Activated CD8-positive, alpha-beta T cell treated with anti-CD3 and anti-CD28 coated beads for 36 hours (primary cell): ENCODE measurements around the gene CFAP221. TPM values are rescaled to one million over a fixed set of nuclear protein-coding genes. Genes with fewer than 3 reads are reported as not detected.
A peak's percentile ranks its signal among the peaks of the same experiment; 100 is the strongest.

ENCODE experiments used
- ATAC-seq: fragments of 200-7000 bp; cut with Tn5 transposase; one replicate; pipeline ENCODE4 v1.10.0; 2021; ENCODE audit warnings: mild to moderate bottlenecking, moderate library complexity
- CTCF ChIA-PET: fragments of 350-600 bp; sonication (Branson Sonifier 250); formaldehyde crosslinking; loops from one replicate; lab custom pipeline; 2021; ENCODE audit warnings: antibody characterized with exemption; lab: Charles Lee
- POLR2A ChIA-PET: fragments of 350-600 bp; sonication (Branson Sonifier 250); formaldehyde crosslinking; loops from one replicate; lab custom pipeline; 2021; ENCODE audit warnings: antibody characterized with exemption; lab: Charles Lee
- DNase-seq: peaks from one replicate; pipeline ENCODE4 v3.0.0-alpha.2; 2020
- H3K27ac Mint-ChIP-seq: one replicate; pipeline ENCODE4 v1.8.0; 2021; ENCODE audit warnings: mild to moderate bottlenecking, mixed read lengths
- H3K27me3 Mint-ChIP-seq: one replicate; pipeline ENCODE4 v1.8.0; 2021; ENCODE audit warnings: mixed read lengths
- H3K36me3 Mint-ChIP-seq: one replicate; pipeline ENCODE4 v1.8.0; 2021; ENCODE audit warnings: low read depth, mixed read lengths
- H3K4me1 Mint-ChIP-seq: one replicate; pipeline ENCODE4 v1.8.0; 2021; ENCODE audit warnings: low read depth, mixed read lengths
- H3K4me3 Mint-ChIP-seq: one replicate; pipeline ENCODE4 v1.8.0; 2021; ENCODE audit warnings: mild to moderate bottlenecking, moderate library complexity, mixed read lengths
- H3K9me3 Mint-ChIP-seq: one replicate; pipeline ENCODE4 v1.8.0; 2021; ENCODE audit warnings: mixed read lengths
- CTCF ChIP-seq: fragments of 200-600 bp; IDR thresholded peaks from one replicate; pipeline ENCODE4 v1.8.0; 2022; ENCODE audit warnings: antibody characterized with exemption, mild to moderate bottlenecking
- intact Hi-C: fragments of 100-400 bp; cut with micrococcal nuclease; formaldehyde crosslinking; loops from one replicate; pipeline ENCODE4 v1.10.0; 2022
- total RNA-seq, 2 experiments: library from RNA; stranded (reverse); gene quantifications; one replicate each; pipeline ENCODE4 v1.2.3, GENCODE V29; 2021

CFAP221 gene
- total RNA-seq, 2 experiments from 2014 or later = not detected

- Mint-ChIP-seq H3K4me1 (no peaks in the 10 kb centered on the region), H3K27me3 (peaks cover 13% of the 10 kb centered on the region), H3K9me3 (no peaks in the 10 kb centered on the region), H3K36me3 (no peaks in the 10 kb centered on the region), H3K4me3 (no peak overlapping the region), H3K27ac (no peak overlapping the region)
- intact Hi-C loops = no loop called here
- ChIA-PET POLR2A (no interaction called here), CTCF (interaction anchor here (1.8 to 3.6 kb wide), 3 partner anchors 9 to 14 kb away, joined by 3 to 25 read pairs (median 9); no protein-coding TSS in a partner anchor)
- DNase-seq (no peak), ATAC-seq (no peak)
- no peak for TF ChIP-seq CTCF
Observed at GRCh38 chr2:119650846-119651370, 106.7 kb downstream of the CFAP221 start.

GRCh38 chr2:119657466-119658145 is 113.4 kb downstream of the CFAP221 start:
- ATAC-seq (no peak), DNase-seq (no peak)
- H3K4me3 Mint-ChIP-seq = no peak overlapping the region
- intact Hi-C loops = no loop called here
- H3K9me3 Mint-ChIP-seq = no peaks in the 10 kb centered on the region
- no peak for TF ChIP-seq CTCF
- ChIA-PET POLR2A (no interaction called here), CTCF (interaction anchor here (8.7 kb wide), 1 partner anchor 15 kb away, joined by 85 read pairs; no protein-coding TSS in a partner anchor)
- no peak overlapping the region for H3K27ac Mint-ChIP-seq
- H3K4me1 Mint-ChIP-seq = no peaks in the 10 kb centered on the region
- H3K36me3 Mint-ChIP-seq = no peaks in the 10 kb centered on the region
- H3K27me3 Mint-ChIP-seq = peaks cover 6% of the 10 kb centered on the region

- peak; percentile 80 for TF ChIP-seq CTCF
- no peaks in the 10 kb centered on the region for H3K4me1 Mint-ChIP-seq
- DNase-seq (peak; percentile 57), ATAC-seq (peak; percentile 53)
- H3K27me3 Mint-ChIP-seq = peaks cover 4% of the 10 kb centered on the region
- no peak overlapping the region for H3K27ac Mint-ChIP-seq
- H3K36me3 Mint-ChIP-seq = no peaks in the 10 kb centered on the region
- ChIA-PET CTCF (interaction anchor here (0.7 to 8.7 kb wide), 6 partner anchors 9 to 21 kb away, joined by 3 to 85 read pairs (median 4); partner anchors contain the start of gene TMEM177), POLR2A (no interaction called here)
- no peak overlapping the region for H3K4me3 Mint-ChIP-seq
- H3K9me3 Mint-ChIP-seq = no peaks in the 10 kb centered on the region
- intact Hi-C loops = loop anchor here (1.0 kb wide), 1 partner anchor 18 kb away; no protein-coding TSS in a partner anchor
Observed at GRCh38 chr2:119659601-119660342, 115.5 kb downstream of the CFAP221 start.

GRCh38 chr2:119660343-119660658 is 116.1 kb downstream of the CFAP221 start:
- intact Hi-C loops = loop anchor here (1.0 kb wide), 1 partner anchor 19 kb away; no protein-coding TSS in a partner anchor
- peak; percentile 23 for TF ChIP-seq CTCF
- ATAC-seq (no peak), DNase-seq (no peak)
- H3K27ac Mint-ChIP-seq = no peak overlapping the region
- H3K4me1 Mint-ChIP-seq = no peaks in the 10 kb centered on the region
- peaks cover 4% of the 10 kb centered on the region for H3K27me3 Mint-ChIP-seq
- H3K9me3 Mint-ChIP-seq = no peaks in the 10 kb centered on the region
- ChIA-PET POLR2A (no interaction called here), CTCF (interaction anchor here (1.0 to 8.7 kb wide), 6 partner anchors 10 to 251 kb away, joined by 3 to 85 read pairs (median 4); partner anchors contain the start of gene TMEM177)
- H3K4me3 Mint-ChIP-seq = no peak overlapping the region
- no peaks in the 10 kb centered on the region for H3K36me3 Mint-ChIP-seq
